NK-92 (cell line): Measurements from ENCODE around the gene ZNF227.
"Not testable (repeated sequence)": the region's sequence is repeated elsewhere in the genome, so short reads cannot be mapped to it uniquely, and the experiment has no call there.

Experiments
- DNase-seq: peaks from one replicate; lab custom pipeline; 2025; ENCODE audit not compliant: unreplicated experiment; lab: John Stamatoyannopoulos, UW

Gene ZNF227

DNA sequence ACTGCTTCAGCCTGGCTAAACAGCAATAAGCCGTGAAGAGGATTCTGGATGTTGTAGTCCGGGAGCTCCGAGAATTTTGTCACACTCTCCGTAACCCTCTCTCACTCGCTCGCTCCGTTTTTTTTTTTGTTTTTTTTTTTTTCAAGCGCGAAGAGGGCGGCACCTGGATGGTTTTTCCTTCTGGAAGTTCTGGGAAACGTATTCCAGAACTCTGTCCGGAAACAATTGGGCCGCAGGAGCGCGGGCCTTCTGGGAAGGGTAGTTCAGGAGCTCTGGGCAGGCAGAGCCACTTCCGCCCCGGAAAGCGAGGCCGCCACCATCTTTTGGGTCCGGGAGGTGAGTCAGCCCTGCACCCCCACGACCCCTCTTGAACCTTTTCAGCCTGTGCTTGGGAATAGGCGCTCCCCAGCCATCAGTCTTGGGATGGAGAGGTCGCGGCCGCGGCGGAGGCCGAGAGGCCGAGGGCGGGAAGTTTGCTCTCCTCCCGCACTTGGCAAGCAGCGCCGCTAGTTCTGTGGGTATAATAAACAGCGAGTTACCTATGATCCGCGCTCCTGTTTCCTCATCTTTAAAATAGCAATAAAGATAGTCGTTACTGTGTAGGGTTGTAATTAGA is at the start of gene ZNF227:
Gene ZNF227 (plus strand): TSS at position 283 of the 616 bp plus-strand sequence. CDS start 5,261 bp downstream, outside the sequence.
- no peak for DNase-seq

DNA sequence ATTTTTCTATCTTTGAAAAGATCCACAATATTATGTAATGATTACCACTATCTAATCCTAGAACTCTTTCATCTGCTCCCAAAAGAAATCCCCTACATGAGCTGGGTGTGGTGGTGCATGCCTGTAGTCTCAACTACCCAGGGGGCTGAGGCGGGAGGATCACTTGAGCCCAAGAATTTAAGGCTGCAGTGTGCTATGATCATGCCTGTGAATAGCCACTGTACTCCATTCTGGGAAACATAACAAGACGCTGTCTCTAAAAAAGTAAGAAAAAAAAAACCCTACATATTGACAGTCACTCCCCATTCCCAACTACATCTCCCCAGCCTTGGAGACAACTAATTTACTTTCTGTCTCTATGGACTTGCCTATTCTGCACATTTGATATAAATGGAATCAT is 48.5 kb upstream of the ZNF227 start:
- DNase-seq: no peak

DNA sequence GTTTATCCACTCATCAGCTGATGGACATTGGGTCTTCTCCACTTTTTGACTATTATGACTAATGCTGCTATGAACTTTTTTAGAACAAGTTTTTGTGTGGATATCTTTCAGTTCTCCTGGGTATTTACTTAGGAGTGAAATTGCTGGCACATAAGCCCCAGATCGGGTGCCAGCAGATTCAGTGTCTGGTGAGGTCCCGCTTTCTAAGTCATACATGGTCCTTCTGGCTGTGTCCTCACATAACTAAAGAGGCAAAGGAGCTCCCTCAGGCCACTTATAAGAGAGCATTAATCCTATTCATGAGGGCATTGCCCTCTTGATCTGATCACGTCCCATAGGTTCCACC is 48.0 kb upstream of the ZNF227 start:
- no peak for DNase-seq

DNA sequence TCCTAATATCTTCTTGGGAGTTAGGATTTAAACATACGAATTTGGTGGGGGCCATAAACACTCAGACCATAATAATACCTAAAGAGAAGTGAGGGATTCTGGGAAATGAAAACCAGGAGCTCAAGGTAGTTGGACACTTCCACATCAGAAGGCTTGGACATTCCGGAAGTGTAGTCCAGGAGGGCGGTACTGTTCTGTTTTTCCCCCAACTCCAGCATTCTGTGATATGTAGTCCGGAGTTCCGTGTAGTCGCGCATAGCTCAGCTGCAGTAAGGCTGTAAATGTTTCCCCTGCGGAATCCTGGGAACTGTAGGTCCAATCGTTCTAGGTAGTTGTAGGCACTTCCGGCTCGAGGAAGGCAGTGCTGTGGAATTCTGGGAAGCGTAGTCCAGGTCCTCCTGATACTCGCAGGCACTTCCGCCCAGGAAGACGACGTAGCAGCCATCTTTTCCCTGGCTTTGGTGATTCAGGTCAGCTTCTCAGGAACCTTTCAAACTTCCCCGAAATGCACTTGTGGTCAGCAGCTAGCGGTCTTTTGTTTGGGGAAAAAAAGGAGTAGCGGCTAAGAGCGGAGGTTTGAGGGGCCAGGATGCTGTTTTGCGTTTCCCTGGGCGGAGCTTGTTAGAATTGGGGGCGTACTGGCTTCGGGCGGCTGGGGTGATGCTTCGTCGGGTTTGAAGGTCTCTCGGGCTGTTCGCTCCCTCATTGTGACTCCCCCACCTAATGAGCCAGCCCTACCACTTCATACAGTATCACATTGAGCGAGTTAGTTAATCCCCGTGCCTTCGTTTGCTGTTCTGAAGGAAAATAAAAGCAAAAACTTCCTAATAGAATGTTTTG is 47.4 kb upstream of the ZNF227 start, which contains the start of gene ZNF226:
Gene ZNF226 (plus strand): TSS at position 428 of the 840 bp plus-strand sequence. CDS start 4,981 bp downstream, outside the sequence.
- DNase-seq: peak; percentile 13

DNA sequence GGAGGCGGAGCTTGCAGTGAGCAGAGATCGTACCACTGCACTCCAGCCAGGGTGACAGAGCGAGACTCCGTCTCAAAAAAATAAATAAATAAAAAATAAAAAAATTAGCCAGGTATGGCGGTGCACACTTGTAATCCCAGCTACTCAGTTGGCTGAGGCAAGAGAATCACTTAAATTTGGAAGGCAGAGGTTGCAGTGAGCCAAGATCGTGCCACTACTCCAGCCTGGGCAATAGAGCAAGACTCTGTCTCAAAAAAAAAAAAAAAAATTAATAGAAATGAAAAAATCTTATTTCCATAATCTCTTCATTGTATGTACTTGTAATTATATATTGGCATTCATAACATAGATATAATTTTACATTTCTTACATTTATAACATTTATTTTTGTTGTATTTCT is 41.7 kb upstream of the ZNF227 start:
- DNase-seq: not testable (repeated sequence)

DNA sequence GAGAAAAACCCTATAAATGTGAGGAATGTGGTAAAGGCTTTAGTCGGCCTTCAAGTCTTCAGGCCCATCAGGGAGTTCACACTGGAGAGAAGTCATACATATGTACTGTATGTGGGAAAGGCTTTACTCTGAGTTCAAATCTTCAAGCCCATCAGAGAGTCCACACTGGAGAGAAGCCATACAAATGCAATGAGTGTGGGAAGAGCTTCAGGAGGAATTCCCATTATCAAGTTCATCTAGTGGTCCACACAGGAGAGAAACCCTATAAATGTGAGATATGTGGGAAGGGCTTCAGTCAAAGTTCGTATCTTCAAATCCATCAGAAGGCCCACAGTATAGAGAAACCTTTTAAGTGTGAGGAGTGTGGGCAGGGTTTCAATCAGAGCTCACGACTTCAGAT is 35.7 kb upstream of the ZNF227 start:
- DNase-seq: no peak

DNA sequence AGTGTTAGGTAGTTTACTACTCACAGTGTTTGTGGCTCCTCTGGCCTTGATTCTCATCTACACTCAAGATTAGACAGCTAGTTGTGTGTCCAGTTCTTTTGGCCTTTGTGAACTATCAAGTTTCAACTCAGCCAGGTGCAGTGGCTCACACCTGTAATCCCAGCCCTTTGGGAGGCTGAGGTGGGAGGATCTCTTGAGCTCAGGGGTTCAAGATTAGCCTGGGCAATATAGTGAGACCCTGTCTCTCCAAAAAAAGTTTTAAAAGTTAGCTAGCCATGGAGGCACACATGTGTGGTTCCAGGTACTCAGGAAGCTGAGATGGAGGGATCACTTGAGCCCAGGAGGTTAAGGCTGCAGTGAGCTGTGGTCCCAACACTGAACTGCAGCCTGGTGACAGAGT is 31.4 kb upstream of the ZNF227 start:
- no peak for DNase-seq

DNA sequence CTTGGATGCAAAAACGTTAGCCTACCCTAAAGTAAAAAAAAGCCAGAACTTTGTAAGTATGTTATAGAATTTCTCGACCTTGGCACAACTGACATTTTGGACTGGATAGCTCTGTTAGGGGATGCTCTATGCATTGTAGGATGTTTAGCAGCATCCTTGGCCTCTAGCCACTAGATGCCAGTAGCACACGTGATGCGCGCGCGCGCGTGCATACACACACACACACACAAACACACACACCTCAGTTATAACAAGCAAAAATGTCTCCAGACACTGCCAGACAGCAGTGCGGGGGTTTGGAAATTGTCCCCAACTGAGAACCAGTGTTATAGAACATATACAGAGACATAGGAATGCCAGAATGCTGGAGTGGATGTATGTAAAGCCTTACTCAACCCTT is 30.2 kb upstream of the ZNF227 start:
- DNase-seq: no peak

DNA sequence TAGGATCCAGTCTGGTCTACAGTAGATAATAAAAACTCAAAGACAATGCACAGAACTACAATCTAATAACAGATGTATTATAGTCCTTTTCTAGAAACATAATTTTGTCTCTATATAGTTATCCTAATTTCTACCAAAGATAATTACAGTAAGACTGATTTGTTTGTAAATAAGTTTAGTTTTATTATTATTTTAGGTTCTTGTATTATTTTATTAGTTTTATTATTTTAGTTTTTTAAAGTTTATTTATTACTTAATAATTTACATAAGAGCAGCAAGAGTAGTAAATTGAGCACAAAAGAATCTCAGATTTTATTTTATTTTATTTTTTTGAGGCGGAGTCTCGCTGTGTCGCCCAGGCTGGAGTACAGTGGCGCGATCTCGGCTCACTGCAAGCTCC is 22.3 kb upstream of the ZNF227 start:
- no peak for DNase-seq

DNA sequence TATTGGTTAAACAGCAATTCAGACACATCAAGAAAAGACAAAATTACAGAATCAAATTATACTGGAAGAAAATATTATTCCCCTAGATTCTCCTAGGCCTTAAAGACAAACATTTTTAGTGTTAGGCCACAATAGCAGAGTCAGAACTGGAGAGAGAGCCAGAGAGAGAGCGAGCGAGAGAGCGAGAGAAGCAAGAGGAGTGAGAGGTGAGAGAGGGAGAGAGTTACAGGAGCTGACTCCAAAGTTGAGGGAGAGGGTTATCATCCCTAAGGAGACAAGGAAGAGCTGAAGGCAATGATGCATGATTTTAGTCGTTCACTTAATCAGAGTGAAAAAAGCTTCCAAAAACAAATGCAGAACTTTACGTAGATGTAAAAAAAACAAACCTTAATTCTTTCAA is 20.2 kb upstream of the ZNF227 start:
- DNase-seq: no peak

DNA sequence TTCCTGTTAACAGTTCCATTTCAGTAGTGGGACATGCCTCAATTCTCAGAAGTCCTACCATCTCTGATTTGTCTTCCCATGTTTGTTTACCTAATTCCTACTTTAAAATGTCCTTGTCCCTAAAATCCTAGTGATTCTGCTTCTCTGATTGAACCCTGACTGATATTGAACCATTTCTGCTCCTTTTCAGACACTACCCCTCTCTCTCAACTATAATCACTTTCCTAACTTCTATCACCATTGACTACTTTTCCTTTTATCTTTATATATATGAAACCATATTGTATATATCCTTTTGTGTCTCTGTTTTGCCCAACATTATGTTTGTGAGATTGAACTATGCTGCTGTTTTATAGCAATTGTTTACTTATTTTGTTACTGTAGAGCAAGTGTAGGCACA is 15.6 kb upstream of the ZNF227 start:
- no peak for DNase-seq

DNA sequence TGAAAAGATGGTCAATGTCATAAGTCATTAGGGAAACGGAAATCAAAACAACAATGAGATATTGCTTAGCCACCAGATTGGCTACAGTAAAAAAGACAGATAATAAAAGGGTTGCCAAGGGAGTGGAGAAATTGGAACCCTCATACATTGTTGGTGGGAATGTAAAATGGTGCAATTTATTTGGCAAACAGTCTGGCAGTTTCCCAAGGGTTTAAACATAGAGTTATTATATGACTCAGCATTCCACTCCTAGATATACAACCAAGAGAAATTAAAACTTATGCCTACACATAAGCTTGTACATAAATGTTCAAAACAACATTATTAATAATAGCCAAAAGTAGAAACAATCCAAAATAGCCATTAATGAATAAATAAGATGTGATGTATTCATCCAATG is 9.9 kb upstream of the ZNF227 start:
- no peak for DNase-seq

DNA sequence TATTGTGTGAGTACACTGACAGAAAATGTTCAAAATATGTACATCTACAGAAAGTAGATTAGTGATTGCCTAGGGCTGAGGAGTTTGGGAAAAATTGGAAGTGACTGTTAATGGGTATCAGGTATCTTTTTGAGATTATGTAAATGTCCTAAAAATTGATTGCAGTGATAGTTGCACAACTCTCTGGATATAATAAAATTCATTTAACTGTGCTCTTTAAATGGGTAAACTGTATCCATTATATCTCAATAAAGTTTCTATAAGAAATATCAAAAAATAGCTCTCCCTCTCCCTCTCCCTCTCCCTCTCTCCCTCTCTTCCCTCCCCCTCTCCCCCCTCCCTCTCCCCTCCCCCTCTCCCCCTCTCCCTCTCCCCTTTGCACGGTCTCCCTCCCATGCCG is 9.4 kb upstream of the ZNF227 start:
- no peak for DNase-seq

DNA sequence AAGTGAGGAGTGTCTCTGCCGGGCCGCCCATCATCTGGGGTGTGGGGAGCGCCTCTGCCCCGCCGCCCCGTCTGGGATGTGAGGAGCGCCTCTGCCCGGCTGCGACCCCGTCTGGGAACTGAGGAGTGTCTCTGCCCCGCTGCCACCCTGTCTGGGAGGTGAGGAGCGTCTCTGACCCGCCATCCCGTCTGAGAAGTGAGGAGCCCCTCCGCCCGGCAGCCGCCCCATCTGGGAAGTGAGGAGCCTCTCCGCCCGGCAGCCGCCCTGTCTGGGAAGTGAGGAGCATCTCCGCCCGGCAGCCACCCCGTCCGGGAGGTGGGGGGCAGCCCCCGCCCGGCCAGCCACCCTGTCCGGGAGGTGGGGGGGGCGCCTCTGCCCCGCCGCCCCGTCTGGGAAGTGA is 8.5 kb upstream of the ZNF227 start:
- DNase-seq: not testable (repeated sequence)

DNA sequence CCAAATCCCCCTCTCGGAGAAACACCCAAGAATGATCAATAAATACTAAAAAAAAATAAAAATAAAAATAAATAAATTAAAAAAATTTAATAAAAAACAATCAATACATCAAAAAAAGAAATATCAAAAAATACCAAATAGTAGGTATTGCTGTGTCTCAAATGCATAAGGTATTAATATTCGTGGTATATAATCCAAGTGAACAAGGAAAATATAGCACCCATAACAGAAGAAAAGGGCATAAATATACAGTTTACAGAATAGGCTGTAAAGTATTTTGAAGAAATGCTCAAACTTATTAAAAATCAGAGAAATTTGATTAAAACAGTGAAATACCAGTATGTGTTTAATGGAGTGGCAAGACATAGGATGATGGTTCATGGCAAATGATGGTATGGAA is 7.6 kb upstream of the ZNF227 start:
- no peak for DNase-seq

DNA sequence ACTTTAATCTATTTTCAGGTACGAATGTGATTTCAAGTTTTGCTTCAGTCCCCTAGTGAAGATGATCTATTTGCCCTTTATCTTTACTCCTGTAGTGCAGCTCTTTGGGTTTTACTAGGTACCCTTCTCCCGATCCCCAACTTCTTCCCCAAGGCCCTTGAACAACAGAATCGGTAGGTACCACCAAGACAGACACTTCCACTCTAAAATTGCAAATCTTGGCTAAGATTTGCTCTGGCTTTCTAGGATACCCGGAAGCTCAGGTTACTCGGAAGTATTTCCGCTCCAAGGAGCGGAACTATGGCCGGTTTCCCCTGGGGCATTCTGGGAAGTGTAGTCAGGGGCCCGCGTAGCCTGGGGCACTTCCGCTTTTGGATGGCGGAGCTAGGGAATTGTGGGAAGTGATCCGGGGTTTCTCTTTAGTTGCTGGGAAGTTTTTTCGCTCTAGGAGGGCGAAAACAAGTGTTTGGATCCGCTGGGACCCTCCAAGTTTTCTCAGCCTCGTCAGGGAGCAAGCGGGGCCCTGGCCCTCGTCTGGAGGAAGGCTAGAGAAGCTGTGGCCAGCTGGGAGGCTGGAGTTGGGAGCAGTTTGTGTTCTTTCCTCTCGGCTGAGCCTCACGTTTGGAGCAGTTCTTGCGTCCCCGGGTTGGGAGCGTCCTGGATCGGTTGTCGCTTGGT is 5.1 kb upstream of the ZNF227 start:
- DNase-seq: no peak

DNA sequence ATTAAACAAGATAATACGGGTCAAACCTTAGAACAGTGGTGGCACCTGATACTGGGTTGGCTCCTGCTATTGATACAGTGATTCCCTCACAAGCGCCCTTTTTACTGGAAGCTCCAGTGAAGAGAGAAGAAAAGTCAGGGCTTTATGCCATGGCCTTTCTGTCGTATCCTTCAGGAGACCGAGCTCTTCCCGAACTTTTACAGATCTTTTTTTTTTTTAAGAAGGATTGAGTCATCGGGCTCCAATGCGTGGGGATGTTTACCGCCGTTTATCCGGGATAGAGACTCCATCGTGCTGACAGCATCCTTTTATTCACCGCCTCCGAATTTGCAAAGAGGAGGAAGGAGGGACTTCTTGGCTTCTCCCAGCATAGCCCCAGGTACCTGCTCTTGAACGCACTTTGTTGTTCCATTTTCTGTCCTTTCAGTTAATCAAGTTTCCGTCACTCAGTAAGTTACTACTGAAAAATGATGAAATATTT is 574 bp downstream of the ZNF227 start:
- no peak for DNase-seq

DNA sequence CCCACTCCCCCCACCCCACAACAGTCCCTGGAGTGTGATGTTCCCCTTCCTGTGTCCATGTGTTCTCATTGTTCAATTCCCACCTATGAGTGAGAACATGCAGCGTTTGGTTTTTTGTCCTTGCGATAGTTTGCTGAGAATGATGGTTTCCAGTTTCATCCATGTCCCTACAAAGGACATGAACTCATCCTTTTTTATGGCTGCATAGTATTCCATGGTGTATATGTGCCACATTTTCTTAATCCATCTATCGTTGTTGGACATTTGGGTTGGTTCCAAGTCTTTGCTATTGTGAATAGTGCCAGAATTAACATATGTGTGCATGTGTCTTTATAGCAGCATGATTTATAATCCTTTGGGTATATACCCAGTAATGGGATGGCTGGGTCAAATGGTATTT is 7.6 kb downstream of the ZNF227 start:
- DNase-seq: not testable (repeated sequence)

DNA sequence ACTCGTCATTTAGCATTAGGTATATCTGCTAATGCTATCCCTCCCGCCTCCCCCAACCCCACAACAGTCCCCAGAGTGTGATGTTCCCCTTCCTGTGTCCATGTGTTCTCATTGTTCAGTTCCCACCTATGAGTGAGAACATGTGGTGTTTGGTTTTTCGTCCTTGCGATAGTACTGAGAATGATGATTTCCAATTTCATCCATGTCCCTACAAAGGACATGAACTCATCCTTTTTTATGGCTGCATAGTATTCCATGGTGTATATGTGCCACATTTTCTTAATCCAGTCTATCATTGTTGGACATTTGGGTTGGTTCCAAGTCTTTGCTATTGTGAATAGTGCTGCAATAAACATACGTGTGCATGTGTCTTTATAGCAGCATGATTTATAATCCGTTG is 8.4 kb downstream of the ZNF227 start:
- not testable (repeated sequence) for DNase-seq

DNA sequence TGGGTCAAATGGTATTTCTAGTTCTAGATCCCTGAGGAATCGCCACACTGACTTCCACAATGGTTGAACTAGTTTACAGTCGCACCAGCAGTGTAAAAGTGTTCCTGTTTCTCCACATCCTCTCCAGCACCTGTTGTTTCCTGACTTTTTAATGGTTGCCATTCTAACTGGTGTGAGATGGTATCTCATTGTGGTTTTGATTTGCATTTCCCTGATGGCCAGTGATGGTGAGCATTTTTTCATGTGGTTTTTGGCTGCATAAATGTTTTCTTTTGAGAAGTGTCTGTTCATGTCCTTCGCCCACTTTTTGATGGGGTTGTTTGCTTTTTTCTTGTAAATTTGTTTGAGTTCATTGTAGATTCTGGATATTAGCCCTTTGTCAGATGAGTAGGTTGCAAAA is 9.0 kb downstream of the ZNF227 start:
- not testable (repeated sequence) for DNase-seq

DNA sequence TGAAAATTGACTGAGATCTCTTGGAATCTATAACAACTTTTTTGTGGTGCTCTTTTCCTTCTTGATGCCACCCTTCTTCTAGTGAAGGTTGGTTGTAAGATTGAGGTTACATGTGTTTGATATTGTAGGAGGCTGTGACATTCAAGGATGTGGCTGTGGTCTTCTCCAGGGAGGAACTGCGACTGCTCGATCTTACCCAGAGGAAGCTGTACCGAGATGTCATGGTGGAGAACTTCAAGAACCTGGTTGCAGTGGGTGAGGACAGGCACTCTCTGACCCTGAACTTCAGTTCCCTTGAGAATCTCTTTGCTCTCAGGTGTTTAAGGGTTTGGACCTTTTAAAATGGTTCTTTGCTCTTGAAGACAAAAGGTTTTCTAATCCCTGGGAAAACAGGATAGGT is 16.0 kb downstream of the ZNF227 start:
- DNase-seq: no peak

DNA sequence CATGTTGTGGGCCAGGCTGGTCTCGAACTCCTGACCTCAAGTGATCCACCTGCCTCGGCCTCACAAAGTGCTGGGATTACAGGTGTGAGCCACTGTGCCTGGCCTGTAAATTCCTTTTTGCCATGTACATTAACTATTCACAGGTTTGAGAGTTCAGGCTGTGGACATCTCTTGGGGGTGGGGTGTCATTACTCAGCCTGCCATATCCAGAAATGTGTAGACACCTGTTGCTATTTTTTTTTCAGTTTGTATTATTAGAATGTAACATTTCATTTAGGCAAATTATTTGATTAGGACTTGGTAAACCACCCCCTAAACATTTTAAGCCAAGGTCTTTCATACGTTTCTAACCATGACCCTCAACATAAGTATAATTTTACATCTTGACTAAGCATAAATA is 20.5 kb downstream of the ZNF227 start:
- no peak for DNase-seq
